GOT3 (cell line): ENCODE data around the gene DUSP10.

Experiments
- DNase-seq: peaks from one replicate; lab custom pipeline; 2025; ENCODE audit warnings: mixed read lengths; lab: John Stamatoyannopoulos, UW

DUSP10 gene

DNA sequence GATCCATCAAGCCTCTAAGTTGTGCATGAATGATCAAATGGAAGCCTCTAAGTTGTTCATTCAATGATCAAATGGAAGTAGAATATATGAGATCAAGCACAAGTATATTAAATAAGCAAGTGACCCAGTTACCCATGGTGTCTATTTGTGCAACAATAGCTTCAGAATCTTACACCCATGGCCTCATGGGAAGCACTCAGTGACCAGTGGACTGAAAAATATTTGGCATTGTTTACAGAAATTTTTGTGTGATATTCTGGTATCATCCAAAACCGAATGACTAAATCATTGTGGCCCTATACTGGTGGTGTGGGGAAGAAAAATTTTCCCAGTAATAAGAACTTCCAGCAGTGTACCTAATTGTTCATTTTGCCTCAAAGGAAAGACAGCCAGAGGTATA is 46.6 kb downstream of the DUSP10 start:
- DNase-seq, result no peak

DNA sequence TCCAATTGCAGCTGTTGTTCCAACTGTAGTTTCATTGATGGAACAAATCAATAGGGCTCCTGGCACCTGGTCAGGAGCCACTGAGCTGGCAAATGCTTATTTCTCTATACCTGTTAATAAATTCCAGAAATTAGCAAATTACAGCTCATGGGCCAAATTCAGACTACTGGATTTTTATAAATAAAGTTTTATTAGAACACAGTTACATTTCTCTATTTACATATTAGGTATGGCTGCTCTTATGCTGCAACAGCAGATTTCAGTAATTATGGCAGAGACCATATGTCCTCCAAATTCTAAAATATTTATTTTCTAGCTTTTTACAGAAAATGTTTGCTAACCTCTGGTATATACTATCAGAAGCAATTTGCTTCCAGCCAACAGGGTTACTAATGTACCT is 47.8 kb downstream of the DUSP10 start:
- DNase-seq, result no peak

DNA sequence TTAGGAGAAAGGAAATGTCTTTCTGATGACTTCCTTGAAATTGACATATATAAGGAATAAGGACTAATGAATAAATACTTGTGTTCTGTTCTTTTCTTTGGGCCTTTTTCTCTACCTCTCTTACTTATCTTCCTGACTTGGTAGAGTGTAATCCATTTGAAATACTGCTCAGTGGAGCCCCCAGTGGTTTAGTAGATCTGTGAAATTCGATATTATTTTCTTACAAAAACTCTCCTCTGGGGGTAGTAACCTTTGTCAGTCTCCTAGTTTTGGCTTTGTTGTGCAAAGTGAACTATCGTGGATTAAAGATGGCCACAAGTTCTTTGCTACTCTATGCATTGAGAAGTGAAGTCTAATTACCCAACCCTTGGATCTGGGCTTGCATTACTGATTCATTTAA is 48.8 kb downstream of the DUSP10 start:
- DNase-seq, result no peak

GRCh38 chr1:221692643-221693042 is 49.2 kb downstream of the DUSP10 start:
- DNase-seq, result no peak

DNA sequence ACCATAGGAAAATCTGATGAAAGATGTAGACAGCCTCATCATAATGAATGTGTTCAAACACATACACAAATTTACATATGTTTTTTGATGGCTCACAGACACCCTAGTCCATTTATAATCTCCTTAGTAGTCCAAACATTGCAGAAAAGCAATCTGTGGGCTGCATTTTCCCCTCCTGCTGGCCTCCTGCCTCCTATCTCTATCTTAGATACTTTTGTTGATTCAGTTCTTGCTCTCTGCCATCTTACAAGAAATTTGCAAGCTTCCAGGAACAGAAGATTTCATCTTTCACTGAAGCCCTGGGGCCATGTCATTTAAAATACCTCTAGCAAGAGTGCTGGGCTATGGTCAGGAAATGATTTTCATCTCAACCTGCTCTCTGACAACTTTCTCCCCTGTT is 50.6 kb downstream of the DUSP10 start:
- DNase-seq, result no peak

DNA sequence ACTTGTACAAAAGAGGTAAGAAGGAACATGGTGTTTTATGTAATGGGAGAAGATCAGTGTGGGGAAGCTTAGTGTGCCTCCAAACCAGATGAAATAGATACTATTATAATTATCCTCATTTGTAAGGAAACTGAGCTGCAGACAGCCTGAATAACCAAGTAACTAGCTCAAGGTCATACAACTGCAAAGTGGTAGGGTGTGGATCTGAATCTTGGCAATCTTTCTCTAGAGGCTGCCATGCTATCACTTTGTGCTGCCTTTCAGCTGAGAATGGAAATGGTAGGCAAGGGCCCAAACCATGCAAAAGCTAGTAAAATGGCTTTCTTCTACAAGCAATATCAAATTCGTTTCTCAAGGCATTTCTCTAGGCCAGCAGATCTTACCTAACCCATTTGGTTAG is 51.0 kb downstream of the DUSP10 start:
- DNase-seq, result no peak

DNA sequence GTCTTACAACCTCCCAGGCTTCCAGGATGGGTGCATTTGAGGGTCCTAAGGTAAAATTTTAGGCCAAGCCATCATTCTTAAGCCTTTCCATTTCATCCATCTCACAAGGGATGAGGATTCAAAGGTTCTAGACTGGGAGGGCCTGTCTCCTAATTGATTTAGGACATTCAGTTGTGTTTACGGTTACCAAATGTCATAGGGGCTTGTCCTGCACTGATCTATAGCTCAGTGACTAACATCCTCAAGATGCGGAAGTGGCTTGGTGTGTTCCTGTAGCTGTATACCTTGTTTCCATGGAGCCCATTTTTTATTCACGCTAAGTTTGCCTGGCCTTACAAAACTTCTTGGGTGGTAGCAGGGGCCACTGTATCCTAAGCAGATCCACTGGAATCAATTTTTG is 52.8 kb downstream of the DUSP10 start:
- DNase-seq, result no peak

DNA sequence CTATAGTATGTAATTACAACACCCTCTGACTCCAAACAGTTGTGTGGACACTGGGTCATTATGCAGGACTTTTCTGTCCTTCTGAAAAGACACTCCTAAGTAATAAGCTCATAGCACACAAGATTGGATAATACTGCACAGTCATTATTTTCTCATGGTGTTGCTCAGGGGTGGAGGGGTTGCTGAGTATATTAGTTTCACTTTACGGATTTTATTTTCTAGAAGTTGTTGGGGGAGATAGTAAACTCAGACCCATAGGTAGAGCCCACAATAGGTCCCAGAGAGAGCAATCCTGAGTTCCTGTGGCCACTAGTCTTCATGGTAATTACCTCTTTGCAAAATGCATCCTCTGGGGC is 53.4 kb downstream of the DUSP10 start:
- DNase-seq, result no peak

- DNase-seq, result no peak
Measured at GRCh38 chr1:221687836-221688487, 53.9 kb downstream of the DUSP10 start.

GRCh38 chr1:221683681-221684080 is 58.2 kb downstream of the DUSP10 start:
- DNase-seq, result no peak

DNA sequence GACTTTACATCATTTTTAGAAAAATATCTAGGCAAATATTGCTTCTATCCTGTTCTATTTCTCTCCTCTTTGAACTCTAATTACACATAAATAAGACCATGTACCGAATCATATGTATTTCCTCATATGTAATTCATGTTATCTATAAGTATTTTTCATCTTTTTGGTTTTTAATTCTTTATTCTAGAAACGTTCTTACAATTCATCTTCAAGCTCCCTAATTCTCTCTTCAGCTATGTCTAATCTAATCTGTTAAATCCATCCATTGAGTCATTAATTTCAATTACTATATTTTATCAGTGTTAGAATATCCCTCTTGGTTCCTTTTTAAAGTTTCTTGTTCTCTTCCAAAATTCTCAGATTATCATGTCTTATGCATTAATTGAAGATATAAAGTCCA is 61.8 kb downstream of the DUSP10 start:
- DNase-seq, result no peak

GRCh38 chr1:221678014-221678413 is 63.9 kb downstream of the DUSP10 start:
- no peak for DNase-seq

DNA sequence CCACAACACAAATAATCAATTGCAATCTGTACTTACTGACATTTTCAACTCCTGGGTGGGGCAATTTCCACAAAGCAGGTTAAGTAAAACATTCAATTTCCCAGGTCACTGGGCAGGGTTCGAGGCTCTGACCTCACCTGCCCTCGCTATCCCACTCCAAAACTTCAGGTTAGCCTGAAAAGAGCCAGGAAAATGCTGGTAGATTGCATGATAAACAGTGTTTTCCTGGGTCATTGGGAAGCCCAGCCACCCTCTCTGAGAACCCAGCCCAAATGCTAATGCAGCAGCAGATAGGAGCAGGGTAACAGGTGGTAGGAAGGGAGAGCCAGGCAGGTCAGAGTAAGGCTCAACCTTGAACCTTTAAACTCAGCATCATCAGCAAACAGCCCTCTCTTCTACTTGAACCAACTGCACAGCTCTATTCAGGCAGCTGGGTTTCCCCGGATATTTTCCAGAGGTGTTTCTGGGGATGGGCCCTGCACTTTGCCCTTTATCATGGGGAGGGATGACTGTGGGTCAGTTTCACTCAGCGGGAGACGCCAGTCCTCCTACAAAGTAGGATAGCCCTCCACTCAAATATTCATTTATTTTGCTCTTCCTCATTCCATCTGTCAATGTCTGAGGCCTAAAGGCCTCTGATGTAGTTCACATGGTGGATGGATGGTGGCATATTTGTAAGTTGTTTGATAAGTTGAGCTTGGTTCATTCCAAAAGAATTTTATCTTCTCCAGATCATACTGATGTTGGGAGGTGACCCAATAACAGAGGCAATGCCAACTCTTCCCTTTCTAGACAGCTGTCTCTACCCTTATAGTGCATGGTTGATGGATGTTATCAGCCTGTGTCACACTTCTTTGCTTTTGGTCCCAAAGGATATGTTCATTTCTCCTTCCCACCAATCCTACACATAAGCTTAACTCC is 65.7 kb downstream of the DUSP10 start:
- DNase-seq, result no peak

GRCh38 chr1:221672965-221673364 is 68.9 kb downstream of the DUSP10 start:
- DNase-seq, result no peak

DNA sequence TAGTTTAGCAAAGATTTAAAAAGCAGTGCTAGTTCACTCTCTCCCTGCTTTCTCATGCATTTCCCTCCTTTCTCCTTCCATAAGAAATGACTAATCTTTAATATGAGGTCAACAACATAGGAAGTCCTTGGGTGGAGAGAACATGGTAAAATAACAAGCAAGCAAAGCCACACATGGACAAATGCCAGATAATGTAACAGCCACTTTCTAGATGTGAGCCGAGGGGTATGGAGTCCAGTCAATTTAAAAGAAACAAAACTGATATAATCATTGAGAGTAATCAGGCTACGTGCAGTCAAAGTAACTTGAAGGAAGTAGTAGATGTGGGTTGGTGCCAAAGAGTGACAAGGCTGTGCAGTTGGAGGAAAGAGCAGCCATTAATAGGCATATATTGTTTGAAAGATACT is 69.6 kb downstream of the DUSP10 start:
- DNase-seq, result no peak

- DNase-seq, result no peak
Measured at GRCh38 chr1:221670081-221670480, 71.8 kb downstream of the DUSP10 start.

GRCh38 chr1:221669441-221669840 is 72.4 kb downstream of the DUSP10 start:
- no peak for DNase-seq

DNA sequence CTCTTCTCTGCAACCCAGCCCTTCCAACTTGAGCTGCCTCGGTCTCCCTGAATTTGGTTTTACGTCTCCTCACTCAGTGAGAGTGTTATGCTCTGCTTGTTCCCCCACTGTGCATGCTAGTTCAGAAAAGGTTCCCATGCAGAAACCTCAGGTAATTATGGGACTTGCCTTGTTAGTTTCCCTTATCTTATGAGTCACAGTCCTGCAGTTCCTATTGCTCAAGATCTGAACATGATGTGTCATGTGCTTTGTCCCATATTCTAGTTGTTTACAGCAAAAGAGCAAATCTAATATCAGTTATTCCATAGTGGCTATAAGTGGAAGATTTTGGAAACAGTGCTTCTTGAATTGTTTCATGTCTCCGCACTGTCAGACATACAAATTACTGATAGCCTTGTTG is 74.4 kb downstream of the DUSP10 start:
- no peak for DNase-seq

GRCh38 chr1:221664253-221664652 is 77.6 kb downstream of the DUSP10 start:
- no peak for DNase-seq

DNA sequence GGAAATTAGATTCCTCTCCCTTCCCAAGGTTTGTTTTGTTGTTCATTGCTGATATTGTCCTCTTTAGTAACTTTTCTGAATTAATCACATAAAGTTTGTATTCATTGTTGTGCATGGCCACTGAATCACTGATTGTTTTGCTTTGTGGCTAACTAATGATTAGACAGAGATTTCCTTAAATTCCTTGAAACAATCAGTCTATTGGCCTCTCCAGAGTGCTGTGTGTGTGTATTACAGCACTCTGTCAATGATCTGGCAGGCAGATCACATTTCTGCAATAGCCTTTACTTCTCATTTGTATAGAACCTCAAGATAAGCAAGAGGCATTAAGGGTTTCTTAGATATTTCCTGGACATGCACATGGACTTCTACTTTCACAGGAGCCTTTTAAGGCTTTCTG is 78.6 kb downstream of the DUSP10 start:
- DNase-seq, result no peak

DNA sequence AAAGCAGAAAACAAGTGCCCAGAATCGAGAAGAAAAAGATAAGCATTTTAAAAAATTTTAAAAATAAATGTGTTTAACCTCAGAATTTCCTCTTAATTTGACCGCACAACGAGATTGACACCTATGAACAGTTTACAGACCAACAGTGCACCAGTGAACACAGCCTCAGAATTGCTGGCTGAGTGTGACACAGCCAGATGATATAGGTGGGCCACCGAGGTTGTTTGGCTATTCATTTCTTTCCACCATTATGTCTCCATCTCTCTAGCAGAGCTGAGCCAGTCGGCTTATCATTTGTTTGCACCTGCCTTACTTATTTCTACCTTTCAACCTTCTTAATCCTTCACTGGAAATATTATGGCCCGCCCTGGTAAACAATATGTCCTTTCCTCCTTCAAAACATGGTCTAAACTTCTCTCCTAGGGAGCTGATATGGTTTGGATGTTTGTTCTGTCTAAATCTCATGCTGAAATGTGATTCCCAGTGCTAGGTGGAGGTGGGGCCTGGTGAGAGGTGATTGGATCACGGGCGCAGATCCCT is 86.1 kb downstream of the DUSP10 start:
- no peak for DNase-seq
